ENCODE data around the gene PTPN22. TPM values are rescaled to one million over a fixed set of nuclear protein-coding genes. Genes with fewer than 3 reads are reported as not detected.

PTPN22 gene
- total RNA-seq, 3 donors from 2014 or later (not counting 1 experiment from before 2014, with no cell fraction given): 98.4 to 122 (median 104) TPM

- ATAC-seq: no peak
- no peak overlapping the region for H3K27ac Mint-ChIP-seq
- TF ChIP-seq CTCF (IDR thresholded peaks at IDR 0.05): no peak
These were observed 36.8 kb downstream of the PTPN22 start for GRCh38 chr1:113834716-113835115.

GRCh38 chr1:113830039-113830438 is 41.5 kb downstream of the PTPN22 start:
- Histone ChIP-seq H3K36me3 (ENCODE audit: control insufficient read depth, insufficient read depth, low read length) (peaks cover 84% of the 10 kb centered on the region), H3K27ac (ENCODE audit: low read length) (no peak overlapping the region), H3K4me3 (ENCODE audit: low read length) (no peak overlapping the region), H3K27me3 (ENCODE audit: control insufficient read depth, insufficient read depth, low read length) (no peaks in the 10 kb centered on the region), H3K4me1 (ENCODE audit: control insufficient read depth, insufficient read depth, low read length) (no peaks in the 10 kb centered on the region), H3K9me3 (ENCODE audit: control insufficient read depth, insufficient read depth, low read length) (no peaks in the 10 kb centered on the region)
- ATAC-seq (no peak), DNase-seq (no peak)
- intact Hi-C loops (cut with micrococcal nuclease): no loop called here
- Mint-ChIP-seq H3K4me3 (no peak overlapping the region), H3K9me3 (no peaks in the 10 kb centered on the region), H3K36me3 (peaks cover 21% of the 10 kb centered on the region), H3K27ac (peak overlapping the region; percentile 48 to 51), H3K27me3 (ENCODE audit: low read depth in 2 of 2) (no peaks in the 10 kb centered on the region), H3K4me1 (no peaks in the 10 kb centered on the region)
- 94% methylated on average over 2 of the region's 3 CpGs for WGBS (ENCODE audit: insufficient coverage)
- TF ChIP-seq CTCF (IDR thresholded peaks at IDR 0.05): no peak

More at GRCh38 chr1:113834716-113835115, 36.8 kb downstream of the PTPN22 start:
- Histone ChIP-seq H3K4me3 (ENCODE audit: low read length) (no peak overlapping the region), H3K27me3 (ENCODE audit: control insufficient read depth, insufficient read depth, low read length) (no peaks in the 10 kb centered on the region), H3K4me1 (ENCODE audit: control insufficient read depth, insufficient read depth, low read length) (no peaks in the 10 kb centered on the region), H3K36me3 (ENCODE audit: control insufficient read depth, insufficient read depth, low read length) (peaks cover 64% of the 10 kb centered on the region), H3K27ac (ENCODE audit: low read length) (no peak overlapping the region), H3K9me3 (ENCODE audit: control insufficient read depth, insufficient read depth, low read length) (no peaks in the 10 kb centered on the region)
- DNase-seq: no peak
- Mint-ChIP-seq H3K36me3 (peaks cover 14% of the 10 kb centered on the region), H3K27me3 (ENCODE audit: low read depth in 2 of 2) (no peaks in the 10 kb centered on the region), H3K4me1 (no peaks in the 10 kb centered on the region), H3K4me3 (no peak overlapping the region), H3K9me3 (no peaks in the 10 kb centered on the region)
- intact Hi-C loops (cut with micrococcal nuclease): loop anchor here (1.0 to 5.0 kb wide), 4 partner anchors 38 to 448 kb away; partner anchors contain the start of genes DCLRE1B, HIPK1 and PTPN22
- 100% methylated on average over 1 of the region's 2 CpGs for WGBS (ENCODE audit: insufficient coverage)

GRCh38 chr1:113821916-113822315 is 49.6 kb downstream of the PTPN22 start:
- H3K36me3 ChIP-seq (ENCODE audit: control insufficient read depth, insufficient read depth, low read length): peaks cover 66% of the 10 kb centered on the region
- Mint-ChIP-seq H3K36me3 (peaks cover 10% of the 10 kb centered on the region), H3K27ac (peak overlapping the region; percentile 5 to 29), H3K27me3 (ENCODE audit: low read depth in 2 of 2) (no peaks in the 10 kb centered on the region), H3K4me1 (no peaks in the 10 kb centered on the region), H3K9me3 (no peaks in the 10 kb centered on the region), H3K4me3 (no peak overlapping the region)
- no peak for DNase-seq
- ATAC-seq: no peak
- H3K27me3 ChIP-seq (ENCODE audit: control insufficient read depth, insufficient read depth, low read length): no peaks in the 10 kb centered on the region
- no peak overlapping the region for H3K27ac ChIP-seq (ENCODE audit: low read length)
- TF ChIP-seq CTCF (IDR thresholded peaks at IDR 0.05): no peak
- intact Hi-C loops (cut with micrococcal nuclease): no loop called here
- no peaks in the 10 kb centered on the region for H3K4me1 ChIP-seq (ENCODE audit: control insufficient read depth, insufficient read depth, low read length)
- H3K4me3 ChIP-seq (ENCODE audit: low read length): no peak overlapping the region
- H3K9me3 ChIP-seq (ENCODE audit: control insufficient read depth, insufficient read depth, low read length): no peaks in the 10 kb centered on the region
- WGBS (ENCODE audit: insufficient coverage): 100% methylated on average over 1 of the region's 1 CpG

- Histone ChIP-seq H3K36me3 (ENCODE audit: control insufficient read depth, insufficient read depth, low read length) (peaks cover 63% of the 10 kb centered on the region), H3K4me3 (ENCODE audit: low read length) (no peak overlapping the region), H3K27me3 (ENCODE audit: control insufficient read depth, insufficient read depth, low read length) (no peaks in the 10 kb centered on the region), H3K27ac (ENCODE audit: low read length) (no peak overlapping the region), H3K4me1 (ENCODE audit: control insufficient read depth, insufficient read depth, low read length) (no peaks in the 10 kb centered on the region), H3K9me3 (ENCODE audit: control insufficient read depth, insufficient read depth, low read length) (no peaks in the 10 kb centered on the region)
- peak overlapping the region in 1 of 2 donors; percentile 27 for H3K27ac Mint-ChIP-seq
- 100% methylated on average over 1 of the region's 2 CpGs for WGBS (ENCODE audit: insufficient coverage)
- no peak overlapping the region for H3K4me3 Mint-ChIP-seq
- no peaks in the 10 kb centered on the region for H3K4me1 Mint-ChIP-seq
- intact Hi-C loops (cut with micrococcal nuclease): no loop called here
- ATAC-seq (no peak), DNase-seq (no peak)
- H3K36me3 Mint-ChIP-seq: peaks cover 7% of the 10 kb centered on the region
- no peaks in the 10 kb centered on the region for H3K27me3 Mint-ChIP-seq (ENCODE audit: low read depth in 2 of 2)
- no peaks in the 10 kb centered on the region for H3K9me3 Mint-ChIP-seq
- TF ChIP-seq CTCF (IDR thresholded peaks at IDR 0.05): no peak
These were observed 52.9 kb downstream of the PTPN22 start for GRCh38 chr1:113818578-113818977.

All from natural killer cell (primary cell).